Measurements from ENCODE around the gene PFN1. TPM values are rescaled to one million over a fixed set of nuclear protein-coding genes. Genes with fewer than 3 reads are reported as not detected.

Gene PFN1
- total and polyA plus RNA-seq, 10 of the 15 experiments (the other 5 are each of a cell fraction or from before 2014, with no cell fraction given): 154 to 3,892 (median 1,918) TPM

GRCh38 chr17:4966844-4967538 lies 18.7 kb upstream of the PFN1 start (continued):
- TF ChIP-seq ZBTB4 (CRISPR knock-in tag; IDR thresholded peaks at IDR 0.05) (no peak), ZNF207 (IDR thresholded peaks at IDR 0.05; ENCODE audit: borderline replicate concordance) (no peak), TCF12 (IDR thresholded peaks at IDR 0.05; ENCODE audit: low read depth, low read length) (no peak), USF1 (IDR thresholded peaks at IDR 0.05; ENCODE audit: borderline replicate concordance, extremely low read length, insufficient read depth, low read depth, low read length) (peak; percentile 21), ZNF274 (IDR thresholded peaks at IDR 0.05; ENCODE audit: insufficient read depth, insufficient read length) (no peak)

Data from GM12878 (cell line).